Lower lobe of right lung (tissue), 2 donors: ENCODE data around the gene LGR6. TPM values are rescaled to one million over a fixed set of nuclear protein-coding genes. Genes with fewer than 3 reads are reported as not detected.
"Not testable (repeated sequence)": the region's sequence is repeated elsewhere in the genome, so short reads cannot be mapped to it uniquely, and the experiment has no call there.

Experiments used
- ATAC-seq, 2 donors: fragments of 200-7000 bp; cut with Tn5 transposase; one replicate each; pipeline ENCODE4 v1.9.1; 2020 to 2022; ENCODE audit warnings: mild to moderate bottlenecking in 2 of 2, moderate library complexity in 2 of 2
- DNase-seq: peaks from one replicate; pipeline ENCODE4 v3.0.0-alpha.2; 2020
- H3K27ac ChIP-seq: fragments of 200-600 bp; one replicate; pipeline ENCODE4 v1.8.0; 2022
- H3K27me3 ChIP-seq: fragments of 200-600 bp; one replicate; pipeline ENCODE4 v1.8.0; 2022; ENCODE audit warnings: low read depth
- H3K36me3 ChIP-seq: fragments of 200-600 bp; one replicate; pipeline ENCODE4 v1.8.0; 2022; ENCODE audit warnings: mild to moderate bottlenecking
- H3K4me1 ChIP-seq: fragments of 200-600 bp; one replicate; pipeline ENCODE4 v1.8.0; 2022
- H3K4me3 ChIP-seq: fragments of 200-600 bp; one replicate; pipeline ENCODE4 v1.8.0; 2022; ENCODE audit warnings: mild to moderate bottlenecking
- H3K9me3 ChIP-seq: fragments of 200-600 bp; one replicate; pipeline ENCODE4 v1.8.0; 2022
- CTCF ChIP-seq: fragments of 200-600 bp; IDR thresholded peaks from one replicate; pipeline ENCODE4 v1.8.0; 2022; ENCODE audit warnings: antibody characterized with exemption, mild to moderate bottlenecking
- intact Hi-C: fragments of 100-400 bp; cut with DNase I; formaldehyde crosslinking; loops from one replicate; pipeline ENCODE4 v1.11.0; 2022
- total RNA-seq: library from RNA; stranded (reverse); fragmentation: NEBNext Ultra II Directional; extraction: Animal tissue kit (Norgen Biotek cat#: 25700); gene quantifications from one replicate; pipeline ENCODE4 v1.2.1, GENCODE V29; 2021
- donor health status: DM: no; HTN: yes; CAD: no; lungs with severe emphysema.

Gene LGR6
- total RNA-seq, 1 donor from 2014 or later, result 1.7 TPM

GRCh38 chr1:202351725-202352124 lies 158.1 kb downstream of the LGR6 start:
- H3K36me3 ChIP-seq, result no peaks in the 10 kb centered on the region
- H3K4me1 ChIP-seq, result peaks cover 18% of the 10 kb centered on the region
- no peaks in the 10 kb centered on the region for H3K27me3 ChIP-seq
- H3K9me3 ChIP-seq, result no peaks in the 10 kb centered on the region
- no peak for DNase-seq
- ATAC-seq, result no peak
- no peak overlapping the region for H3K27ac ChIP-seq
- no peak overlapping the region for H3K4me3 ChIP-seq
- TF ChIP-seq CTCF, result no peak
- intact Hi-C loops, result no loop called here

GRCh38 chr1:202352583-202353197 lies 159.1 kb downstream of the LGR6 start:
- H3K27ac ChIP-seq, H3K36me3 ChIP-seq, intact Hi-C loops, H3K4me3 ChIP-seq, DNase-seq, H3K27me3 ChIP-seq, ATAC-seq, H3K9me3 ChIP-seq: not testable (repeated sequence)
- peaks cover 18% of the 10 kb centered on the region for H3K4me1 ChIP-seq

- Histone ChIP-seq H3K9me3 (no peaks in the 10 kb centered on the region), H3K4me3 (no peak overlapping the region), H3K27ac (no peak overlapping the region), H3K27me3 (no peaks in the 10 kb centered on the region), H3K4me1 (no peaks in the 10 kb centered on the region), H3K36me3 (no peaks in the 10 kb centered on the region)
- TF ChIP-seq CTCF, result no peak
- no peak for ATAC-seq
- intact Hi-C loops, result no loop called here
- no peak for DNase-seq
Observed at GRCh38 chr1:202355944-202356553, 162.4 kb downstream of the LGR6 start.

GRCh38 chr1:202357506-202357905 lies 163.9 kb downstream of the LGR6 start:
- Histone ChIP-seq H3K36me3 (no peaks in the 10 kb centered on the region), H3K4me3 (no peak overlapping the region), H3K27me3 (no peaks in the 10 kb centered on the region), H3K4me1 (no peaks in the 10 kb centered on the region), H3K27ac (no peak overlapping the region), H3K9me3 (no peaks in the 10 kb centered on the region)
- intact Hi-C loops, result no loop called here
- TF ChIP-seq CTCF, result no peak
- ATAC-seq (no peak), DNase-seq (no peak)

DNA sequence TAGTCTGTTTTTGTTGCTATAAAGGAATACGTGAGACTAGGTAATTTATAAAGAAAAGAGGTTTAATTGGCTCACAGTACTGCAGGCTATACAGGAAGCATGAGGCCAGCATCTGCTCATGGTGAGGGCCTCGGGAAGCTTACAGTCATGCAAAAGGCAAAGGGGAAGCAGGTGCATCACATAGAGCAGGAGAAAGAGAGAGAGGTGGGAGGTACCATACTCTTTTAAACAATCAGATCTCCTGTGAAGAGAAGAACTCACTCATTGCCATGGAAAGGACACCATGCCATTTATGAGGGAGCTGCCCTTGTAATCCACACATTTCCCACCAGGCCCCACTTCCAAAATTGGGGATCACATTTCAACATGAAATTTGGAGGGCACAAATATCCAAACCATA lies 167.6 kb downstream of the LGR6 start:
- DNase-seq (no peak), ATAC-seq (no peak)
- Histone ChIP-seq H3K27ac (no peak overlapping the region), H3K4me3 (no peak overlapping the region), H3K36me3 (no peaks in the 10 kb centered on the region), H3K4me1 (peaks cover 5% of the 10 kb centered on the region), H3K27me3 (no peaks in the 10 kb centered on the region), H3K9me3 (no peaks in the 10 kb centered on the region)
- intact Hi-C loops, result no loop called here
- no peak for TF ChIP-seq CTCF

DNA sequence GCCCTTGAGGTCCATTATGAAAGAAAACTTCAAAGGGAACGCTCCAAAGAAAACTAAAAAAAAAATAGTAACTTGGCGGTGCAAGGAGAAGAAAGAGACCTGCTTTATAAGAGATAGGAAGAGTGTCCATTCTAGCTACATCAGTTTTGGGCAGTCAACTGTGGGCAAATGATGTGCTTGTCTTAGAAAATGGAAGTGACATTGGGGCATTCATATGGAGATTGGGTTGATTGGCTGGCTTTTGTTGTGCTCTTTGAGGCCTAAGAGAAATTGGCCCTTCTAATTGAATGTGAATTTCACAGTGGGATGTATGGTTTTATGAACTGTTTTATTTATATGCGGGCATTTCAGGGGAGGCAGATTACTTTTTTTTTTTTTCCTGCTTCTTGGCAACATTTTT lies 168.1 kb downstream of the LGR6 start:
- H3K4me1 ChIP-seq, result peaks cover 5% of the 10 kb centered on the region
- H3K4me3 ChIP-seq, result no peak overlapping the region
- no peak overlapping the region for H3K27ac ChIP-seq
- ATAC-seq, result no peak
- H3K27me3 ChIP-seq, result no peaks in the 10 kb centered on the region
- no peak for DNase-seq
- no peaks in the 10 kb centered on the region for H3K9me3 ChIP-seq
- no peaks in the 10 kb centered on the region for H3K36me3 ChIP-seq
- intact Hi-C loops, result no loop called here
- no peak for TF ChIP-seq CTCF
